ENCODE data around the gene PPP4R3B.
"Not testable (repeated sequence)": the region's sequence is repeated elsewhere in the genome, so short reads cannot be mapped to it uniquely, and the experiment has no call there.

GRCh38 chr2:55569002-55569401 is 48.4 kb downstream of the PPP4R3B start:
- not testable (repeated sequence) for TF ChIP-seq CTCF (IDR thresholded peaks at IDR 0.05); EZH2 (IDR thresholded peaks at IDR 0.05; ENCODE audit: borderline replicate concordance, insufficient read depth, low read depth, low read length, poor library complexity, severe bottlenecking)

Measured in B cell (primary cell).